Measurements from ENCODE around the gene GREB1.

Gene GREB1

GRCh38 chr2:11602563-11603204, 68.8 kb downstream of the GREB1 start:
- no peak for DNase-seq (ENCODE audit: low spot score)

GRCh38 chr2:11610624-11611242, 76.9 kb downstream of the GREB1 start:
- no peak for DNase-seq (ENCODE audit: low spot score)

- DNase-seq (ENCODE audit: low spot score), result no peak
These were observed 77.4 kb downstream of the GREB1 start for GRCh38 chr2:11611251-11611650.

GRCh38 chr2:11612553-11613215, 78.8 kb downstream of the GREB1 start:
- DNase-seq (ENCODE audit: low spot score), result no peak

DNA sequence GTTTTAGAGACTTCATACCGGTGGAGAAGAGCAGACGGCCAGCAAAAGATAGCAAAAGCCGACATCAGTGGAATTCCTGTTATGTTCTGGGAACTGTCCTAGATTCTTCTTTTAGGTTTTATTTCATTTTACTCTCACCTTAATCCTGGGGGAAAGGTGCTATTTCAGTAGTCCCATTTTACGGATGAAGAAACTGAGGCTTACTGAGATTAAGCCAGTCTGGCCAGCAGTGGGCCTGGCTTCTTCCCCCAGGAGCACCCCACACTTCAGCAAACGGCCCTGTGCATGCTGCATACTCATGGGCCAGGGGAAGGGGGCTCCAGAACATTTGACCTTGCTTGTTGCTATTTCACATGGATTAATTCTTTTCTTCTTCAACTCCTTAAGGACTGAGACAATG, 79.5 kb downstream of the GREB1 start:
- no peak for DNase-seq (ENCODE audit: low spot score)

- DNase-seq (ENCODE audit: low spot score), result no peak
These were observed 81.4 kb downstream of the GREB1 start for GRCh38 chr2:11615209-11615608.

GRCh38 chr2:11616097-11616687, 82.3 kb downstream of the GREB1 start:
- no peak for DNase-seq (ENCODE audit: low spot score)

DNA sequence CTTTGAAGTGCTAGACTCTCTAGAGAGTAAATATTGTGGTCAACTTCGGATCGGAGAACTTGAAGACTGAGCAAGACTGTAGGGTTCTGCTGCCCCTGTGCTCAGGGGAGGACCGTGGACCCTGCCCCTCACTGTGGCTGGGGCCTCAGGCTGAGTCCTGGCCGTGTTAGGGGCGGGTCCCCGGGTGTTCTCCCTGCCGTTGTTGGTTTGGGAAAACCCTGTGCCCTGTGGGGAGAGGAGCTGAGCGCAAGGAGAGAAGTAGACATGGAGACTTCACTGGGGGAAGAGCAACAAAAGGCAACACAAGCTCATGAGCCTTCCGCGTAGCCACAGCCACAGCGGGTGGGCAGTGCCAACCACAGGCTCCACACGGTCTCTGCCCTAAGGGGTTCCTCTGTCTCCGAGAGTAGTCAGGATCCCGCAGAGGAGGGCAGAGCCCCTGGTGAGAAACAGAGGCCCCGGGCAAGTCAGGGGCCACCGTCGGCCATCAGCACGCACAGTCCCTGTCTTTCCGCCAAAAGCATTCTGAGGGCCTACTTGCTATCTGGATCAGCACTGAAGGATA, 83.1 kb downstream of the GREB1 start:
- no peak for DNase-seq (ENCODE audit: low spot score)

DNA sequence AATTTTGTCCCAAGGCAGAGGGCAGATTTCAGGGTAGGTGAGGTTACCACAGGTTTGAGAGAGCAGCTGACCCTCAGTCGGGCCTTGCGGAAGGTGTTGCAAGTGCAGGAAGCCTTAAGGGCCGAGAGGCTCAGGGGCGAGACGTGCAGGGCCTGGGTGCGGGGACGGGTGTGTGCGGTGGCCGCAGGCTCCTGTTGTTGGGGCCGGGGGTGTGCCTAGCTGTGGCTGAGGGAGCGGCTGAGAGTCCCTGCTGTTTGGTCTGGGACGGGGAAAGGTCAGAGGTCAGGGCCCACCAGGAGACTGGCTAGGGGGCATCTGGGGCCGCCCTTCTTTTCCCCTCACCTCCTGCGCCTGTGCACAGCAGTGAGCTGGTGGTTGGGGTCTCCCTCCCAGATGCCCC, 83.7 kb downstream of the GREB1 start:
- DNase-seq (ENCODE audit: low spot score), result no peak

DNA sequence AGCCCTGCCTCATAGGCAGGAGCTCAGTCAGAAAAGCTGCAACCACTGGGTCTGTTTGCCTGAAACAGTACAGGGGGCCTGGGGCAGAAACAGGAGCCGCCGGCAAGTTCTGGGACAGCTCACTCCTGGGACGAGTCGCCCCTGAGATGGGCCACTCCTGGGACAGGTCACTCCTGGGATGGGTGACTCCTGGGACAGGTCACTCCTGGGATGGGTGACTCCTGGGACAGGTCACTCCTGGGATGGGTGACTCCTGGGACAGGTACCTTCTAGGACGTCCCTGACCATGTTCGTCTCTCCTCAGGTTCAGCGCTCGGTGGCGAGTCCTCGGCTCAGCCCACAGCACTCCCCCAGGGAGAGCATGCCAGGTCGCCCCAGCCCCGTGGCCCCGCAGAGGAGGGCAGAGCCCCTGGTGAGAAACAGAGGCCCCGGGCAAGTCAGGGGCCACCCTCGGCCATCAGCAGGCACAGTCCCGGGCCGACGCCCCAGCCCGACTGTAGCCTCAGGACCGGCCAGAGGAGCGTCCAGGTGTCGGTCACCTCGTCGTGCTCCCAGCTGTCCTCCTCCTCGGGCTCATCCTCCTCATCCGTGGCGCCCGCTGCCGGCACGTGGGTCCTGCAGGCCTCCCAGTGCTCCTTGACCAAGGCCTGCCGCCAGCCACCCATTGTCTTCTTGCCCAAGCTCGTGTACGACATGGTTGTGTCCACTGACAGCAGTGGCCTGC, 84.3 kb downstream of the GREB1 start:
- no peak for DNase-seq (ENCODE audit: low spot score)

GRCh38 chr2:11618708-11619062, 84.8 kb downstream of the GREB1 start:
- DNase-seq (ENCODE audit: low spot score), result no peak

DNA sequence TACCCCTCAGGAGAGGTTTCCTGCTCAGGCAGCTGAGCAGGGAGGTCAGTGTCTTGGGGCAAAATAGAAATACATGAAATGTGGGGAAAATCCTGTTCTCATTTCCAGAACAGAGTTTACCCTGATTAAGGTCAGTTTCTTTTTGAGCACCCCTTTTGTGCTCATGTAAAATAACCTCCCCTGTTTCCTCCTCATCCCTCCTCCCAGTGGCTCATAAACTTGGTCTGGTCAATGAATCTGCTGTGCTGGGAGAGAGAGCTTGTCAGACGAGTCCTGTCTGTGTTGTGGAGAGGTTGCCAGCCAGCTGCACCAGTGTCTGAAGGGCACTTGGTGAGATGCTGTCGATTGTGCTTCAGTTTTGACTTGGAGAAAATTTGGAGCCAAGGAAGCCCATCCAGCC, 87.6 kb downstream of the GREB1 start:
- no peak for DNase-seq (ENCODE audit: low spot score)

DNA sequence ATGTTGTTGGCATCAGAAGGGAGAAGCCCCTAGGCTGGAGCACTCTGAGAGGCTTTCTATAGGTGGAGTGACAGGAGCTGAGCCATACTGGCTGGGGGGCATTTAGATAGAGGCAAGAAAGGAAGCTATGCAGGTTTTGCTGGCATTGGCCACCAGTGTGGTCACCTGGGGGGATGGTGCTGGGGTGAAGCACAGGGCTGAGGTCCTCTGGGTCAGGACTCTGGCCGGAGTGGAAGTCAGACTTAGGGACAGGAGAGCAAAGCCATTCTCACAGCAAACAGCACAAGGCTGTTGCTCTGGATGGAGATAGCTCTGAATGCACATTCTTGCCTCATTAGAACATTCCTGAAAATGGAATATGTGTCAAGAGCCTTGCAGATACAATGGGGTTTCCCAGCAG, 88.8 kb downstream of the GREB1 start:
- DNase-seq (ENCODE audit: low spot score), result no peak

DNA sequence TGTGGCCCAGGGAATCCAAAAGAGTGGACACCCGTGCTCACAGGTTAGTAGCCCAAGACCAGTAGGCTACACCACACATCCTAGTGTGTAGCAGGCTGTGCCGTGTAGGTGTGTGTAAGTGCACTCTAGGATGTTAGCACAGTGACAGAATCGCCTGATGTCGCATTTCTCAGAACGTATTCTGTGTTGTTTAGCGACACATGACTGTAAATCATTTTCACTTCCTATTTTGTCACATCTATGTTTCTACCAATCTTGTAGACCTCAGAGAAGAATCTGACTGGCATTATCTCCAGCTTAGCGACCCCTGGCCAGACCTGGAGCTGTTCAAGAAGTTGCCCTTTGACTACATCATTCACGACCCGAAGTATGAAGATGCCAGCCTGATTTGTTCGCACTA, 91.0 kb downstream of the GREB1 start:
- no peak for DNase-seq (ENCODE audit: low spot score)

GRCh38 chr2:11625671-11626070, 91.8 kb downstream of the GREB1 start:
- DNase-seq (ENCODE audit: low spot score), result no peak

DNA sequence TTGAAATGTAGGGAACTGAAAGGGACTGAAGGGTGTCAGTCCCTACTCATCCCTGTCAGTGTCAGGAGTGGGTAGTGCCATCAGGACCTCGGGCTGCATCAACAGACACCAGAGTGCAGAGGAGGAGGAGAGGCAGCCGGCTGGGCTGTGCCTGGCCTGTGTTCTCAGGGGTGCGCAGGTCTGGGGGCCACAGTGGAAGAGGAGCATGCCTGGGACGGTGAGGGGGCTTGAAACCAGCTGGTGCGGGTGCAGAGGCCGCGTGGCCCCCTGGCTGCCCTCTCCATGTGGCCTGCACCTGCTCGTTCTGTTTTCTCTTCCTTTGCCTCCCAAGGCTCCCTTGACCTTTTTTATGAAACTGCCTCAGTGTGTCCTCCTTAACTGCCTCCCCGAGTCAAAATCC, 94.8 kb downstream of the GREB1 start:
- no peak for DNase-seq (ENCODE audit: low spot score)

- DNase-seq (ENCODE audit: low spot score), result no peak
These were observed 95.4 kb downstream of the GREB1 start for GRCh38 chr2:11629215-11629614.

- no peak for DNase-seq (ENCODE audit: low spot score)
These were observed 96.0 kb downstream of the GREB1 start for GRCh38 chr2:11629851-11630250.

GRCh38 chr2:11630855-11631254, 97.0 kb downstream of the GREB1 start:
- no peak for DNase-seq (ENCODE audit: low spot score)

DNA sequence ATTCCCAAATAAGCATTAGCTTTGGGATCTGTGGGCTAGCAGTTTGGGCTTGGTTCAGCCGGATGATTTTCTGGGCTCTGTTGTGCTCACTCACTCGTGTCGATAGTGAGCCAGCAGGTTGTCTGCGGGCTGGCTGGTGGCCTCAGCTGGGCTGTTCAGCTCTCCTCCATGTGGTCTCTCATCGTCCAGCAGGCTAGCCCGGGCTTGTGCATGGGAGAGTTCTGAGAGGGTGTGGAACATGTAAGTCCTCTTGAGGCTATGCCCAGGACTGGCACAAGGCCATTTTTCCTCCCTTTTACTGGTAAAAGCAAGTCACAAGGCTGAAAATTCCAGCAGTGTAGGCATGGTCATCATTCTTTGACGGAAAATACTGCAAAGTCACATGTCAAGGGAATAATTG, 97.6 kb downstream of the GREB1 start:
- no peak for DNase-seq (ENCODE audit: low spot score)

GRCh38 chr2:11633923-11634478, 100.2 kb downstream of the GREB1 start:
- DNase-seq (ENCODE audit: low spot score), result no peak

DNA sequence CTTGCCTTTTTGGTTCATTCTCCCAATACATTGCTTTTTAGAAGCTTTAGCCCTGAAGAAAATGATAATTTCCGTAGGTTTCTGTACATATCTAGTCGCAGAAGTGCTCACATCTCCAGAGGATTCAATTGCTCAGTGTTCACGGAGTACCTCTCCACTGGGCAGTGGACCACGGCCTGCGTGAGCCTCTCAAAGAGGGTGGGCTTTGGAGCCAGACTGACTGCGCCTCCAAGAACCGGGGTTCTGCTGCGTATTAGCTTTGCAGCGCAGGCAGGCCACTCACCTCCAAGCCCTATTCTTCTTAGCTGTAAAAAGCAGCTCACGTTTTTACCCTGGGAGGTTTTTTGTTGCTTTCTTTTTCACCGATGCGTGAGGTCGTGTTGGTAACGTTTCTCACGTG, 100.7 kb downstream of the GREB1 start:
- DNase-seq (ENCODE audit: low spot score), result no peak
